Measurements from ENCODE around the gene BICDL2.

GRCh38 chr16:3068487-3068886 is 31.7 kb upstream of the BICDL2 start:
- TF ChIP-seq TAF1 (IDR thresholded peaks at IDR 0.05; ENCODE audit: borderline replicate concordance, insufficient read depth, low read length) = no peak
- TF ChIP-seq POLR2AphosphoS5 (IDR thresholded peaks at IDR 0.05; ENCODE audit: low read depth, low read length) = no peak
- TF ChIP-seq FOXP2 (optimal IDR thresholded peaks at IDR 0.05; ENCODE audit: borderline replicate concordance, extremely low read depth, extremely low read length, insufficient read depth) = no peak
- TF ChIP-seq REST (IDR thresholded peaks at IDR 0.05; ENCODE audit: insufficient read depth in 1 of 2, low read depth in 2 of 2, low read length in 2 of 2) = no peak
- TF ChIP-seq SIN3A (IDR thresholded peaks at IDR 0.05; ENCODE audit: borderline replicate concordance, insufficient read depth, low read length) = no peak

Data from PFSK-1 (cell line).